Right atrium auricular region (tissue), 2 donors: ENCODE results near the gene SAG. TPM values are rescaled to one million over a fixed set of nuclear protein-coding genes. Genes with fewer than 3 reads are reported as not detected.

Source experiments
- DNase-seq: peaks from one replicate; pipeline ENCODE4 v3.0.0-alpha.2; 2019; ENCODE audit warnings: low spot score
- H3K27ac ChIP-seq, 2 donors: fragments of 200-600 bp; sonication (generic); 1 replicate in 1 of 2; 2 replicates in 1 of 2; pipeline ENCODE4 v1.5.1; 2016 to 2019
- H3K27me3 ChIP-seq, 2 donors: fragments of 200-600 bp; sonication (generic); one replicate each; pipeline versions ENCODE4 v1.5.1 to v1.6.0; 2017 to 2019
- H3K36me3 ChIP-seq: fragments of 200-600 bp; sonication (generic); one replicate; pipeline ENCODE4 v1.5.1; 2016
- H3K4me1 ChIP-seq, 2 donors: fragments of 200-600 bp; sonication (generic); one replicate each; pipeline versions ENCODE4 v1.5.1 to v1.6.0; 2017 to 2019
- H3K4me3 ChIP-seq, 2 donors: fragments of 200-600 bp; sonication (generic); 1 replicate in 1 of 2; 2 replicates in 1 of 2; pipeline ENCODE4 v1.5.1; 2017 to 2019; ENCODE audit warnings: mild to moderate bottlenecking in 1 of 2, moderate library complexity in 1 of 2
- H3K9me3 ChIP-seq, 2 donors: fragments of 200-600 bp; sonication (generic); one replicate each; pipeline ENCODE4 v1.5.1; 2019
- total RNA-seq, 2 donors: library from RNA; depleted of rRNA; stranded (reverse); fragments of >200 nt; gene quantifications; one replicate each; pipeline ENCODE4 v1.1.0, GENCODE V29; 2016
- TF ChIP-seq, protein P1 (sequence below), 2 donors: fragments of 200-600 bp; sonication (generic); IDR thresholded peaks; one replicate each; pipeline ENCODE4 v1.5.1; 2019; ENCODE audit warnings: antibody characterized with exemption in 2 of 2

Gene SAG
- total RNA-seq, 2 donors from 2014 or later: 2.9 TPM; not detected in 1

DNA sequence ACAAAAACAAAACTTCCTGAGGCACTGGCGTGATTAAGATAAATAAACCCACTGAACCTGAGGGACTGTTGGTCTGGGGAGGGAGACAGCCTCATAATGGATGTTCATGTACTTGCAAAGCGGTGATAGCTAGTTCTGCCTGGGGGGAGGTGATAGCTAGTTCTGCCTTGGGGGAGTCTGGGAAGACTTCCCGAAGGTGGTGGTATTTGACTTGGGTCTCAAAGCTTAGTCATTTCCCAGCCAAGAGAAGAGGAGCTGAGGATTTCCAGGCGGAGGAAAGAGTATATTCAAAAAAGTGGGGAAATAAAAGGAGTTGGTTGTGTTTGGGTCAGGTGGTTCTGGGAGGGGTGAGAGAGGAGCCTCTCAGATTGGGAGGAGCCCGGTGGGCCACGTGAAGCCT is 71.4 kb downstream of the SAG start:
- DNase-seq: no peak
- H3K27me3 ChIP-seq: no peaks in the 10 kb centered on the region
- H3K9me3 ChIP-seq: no peaks in the 10 kb centered on the region
- no peak overlapping the region for H3K4me3 ChIP-seq
- no peaks in the 10 kb centered on the region for H3K36me3 ChIP-seq
- H3K27ac ChIP-seq: no peak overlapping the region
- H3K4me1 ChIP-seq: no peaks in the 10 kb centered on the region
- TF ChIP-seq, protein P1, sequence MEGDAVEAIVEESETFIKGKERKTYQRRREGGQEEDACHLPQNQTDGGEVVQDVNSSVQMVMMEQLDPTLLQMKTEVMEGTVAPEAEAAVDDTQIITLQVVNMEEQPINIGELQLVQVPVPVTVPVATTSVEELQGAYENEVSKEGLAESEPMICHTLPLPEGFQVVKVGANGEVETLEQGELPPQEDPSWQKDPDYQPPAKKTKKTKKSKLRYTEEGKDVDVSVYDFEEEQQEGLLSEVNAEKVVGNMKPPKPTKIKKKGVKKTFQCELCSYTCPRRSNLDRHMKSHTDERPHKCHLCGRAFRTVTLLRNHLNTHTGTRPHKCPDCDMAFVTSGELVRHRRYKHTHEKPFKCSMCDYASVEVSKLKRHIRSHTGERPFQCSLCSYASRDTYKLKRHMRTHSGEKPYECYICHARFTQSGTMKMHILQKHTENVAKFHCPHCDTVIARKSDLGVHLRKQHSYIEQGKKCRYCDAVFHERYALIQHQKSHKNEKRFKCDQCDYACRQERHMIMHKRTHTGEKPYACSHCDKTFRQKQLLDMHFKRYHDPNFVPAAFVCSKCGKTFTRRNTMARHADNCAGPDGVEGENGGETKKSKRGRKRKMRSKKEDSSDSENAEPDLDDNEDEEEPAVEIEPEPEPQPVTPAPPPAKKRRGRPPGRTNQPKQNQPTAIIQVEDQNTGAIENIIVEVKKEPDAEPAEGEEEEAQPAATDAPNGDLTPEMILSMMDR (IDR thresholded peaks at IDR 0.05): no peak

DNA sequence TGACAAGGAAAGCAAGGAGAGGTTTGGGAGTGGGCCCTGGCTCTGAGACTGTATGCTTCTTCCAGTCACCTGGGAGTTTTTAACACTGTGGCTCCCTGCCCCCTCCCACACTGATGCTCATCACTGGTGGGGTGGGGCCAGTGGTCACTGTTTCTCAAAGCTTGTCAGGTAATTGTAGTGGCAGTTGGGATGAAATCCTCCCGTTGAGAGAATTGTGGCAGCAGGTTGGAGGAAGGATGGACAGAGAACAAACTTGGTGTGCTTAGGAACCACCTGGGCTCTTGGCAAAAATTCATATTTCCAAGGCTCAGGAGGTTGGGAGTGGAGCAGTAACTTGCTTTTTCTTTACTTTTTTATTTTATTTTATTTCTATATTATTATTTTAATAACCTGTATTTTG is 71.8 kb downstream of the SAG start:
- no peak for DNase-seq
- Histone ChIP-seq H3K27me3 (no peaks in the 10 kb centered on the region), H3K36me3 (no peaks in the 10 kb centered on the region), H3K4me3 (no peak overlapping the region), H3K27ac (no peak overlapping the region), H3K9me3 (no peaks in the 10 kb centered on the region), H3K4me1 (no peaks in the 10 kb centered on the region)
- TF ChIP-seq, protein P1 (IDR thresholded peaks at IDR 0.05): no peak

DNA sequence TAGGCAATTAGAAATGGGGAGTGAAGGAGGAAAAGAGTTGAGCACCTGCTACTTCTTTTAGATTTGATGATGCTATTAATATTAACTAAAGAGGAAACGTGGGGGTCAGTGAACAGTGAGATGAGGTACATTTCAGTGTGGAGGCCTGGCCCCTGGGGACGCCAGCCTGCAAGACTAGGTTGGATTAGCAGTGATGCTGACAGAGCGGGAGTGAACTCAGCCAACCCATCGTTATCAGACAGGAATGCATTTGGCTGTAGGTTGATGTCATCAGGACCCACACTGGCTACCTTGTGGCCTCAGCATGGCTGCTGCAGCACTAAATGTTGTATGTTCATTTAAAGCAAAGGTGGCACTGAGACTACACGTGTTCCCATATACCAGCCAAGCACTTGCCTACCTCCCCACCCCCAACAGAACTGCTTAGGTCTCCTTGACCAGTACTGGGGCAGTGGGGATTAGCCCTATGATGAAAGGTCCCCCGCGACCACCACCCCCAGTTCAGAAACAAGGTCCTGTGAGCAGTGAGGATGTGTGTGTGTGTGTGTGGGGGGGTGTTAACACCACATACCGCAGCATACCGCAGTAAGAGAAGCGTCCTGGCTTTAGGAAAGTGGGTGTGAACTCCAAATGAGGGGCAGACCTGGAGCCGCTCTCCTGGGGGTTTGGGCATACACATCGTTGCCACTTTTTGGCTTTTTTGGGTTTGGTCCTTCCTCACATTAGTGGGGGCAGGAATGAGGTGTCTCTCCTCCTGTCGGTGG is 72.7 kb downstream of the SAG start:
- H3K4me1 ChIP-seq: peaks cover 0 to 7% of the 10 kb centered on the region in 2 donors
- no peak overlapping the region for H3K27ac ChIP-seq
- no peak for DNase-seq
- no peak overlapping the region for H3K4me3 ChIP-seq
- H3K36me3 ChIP-seq: no peaks in the 10 kb centered on the region
- no peaks in the 10 kb centered on the region for H3K9me3 ChIP-seq
- TF ChIP-seq, protein P1 (IDR thresholded peaks at IDR 0.05): no peak
- no peaks in the 10 kb centered on the region for H3K27me3 ChIP-seq

DNA sequence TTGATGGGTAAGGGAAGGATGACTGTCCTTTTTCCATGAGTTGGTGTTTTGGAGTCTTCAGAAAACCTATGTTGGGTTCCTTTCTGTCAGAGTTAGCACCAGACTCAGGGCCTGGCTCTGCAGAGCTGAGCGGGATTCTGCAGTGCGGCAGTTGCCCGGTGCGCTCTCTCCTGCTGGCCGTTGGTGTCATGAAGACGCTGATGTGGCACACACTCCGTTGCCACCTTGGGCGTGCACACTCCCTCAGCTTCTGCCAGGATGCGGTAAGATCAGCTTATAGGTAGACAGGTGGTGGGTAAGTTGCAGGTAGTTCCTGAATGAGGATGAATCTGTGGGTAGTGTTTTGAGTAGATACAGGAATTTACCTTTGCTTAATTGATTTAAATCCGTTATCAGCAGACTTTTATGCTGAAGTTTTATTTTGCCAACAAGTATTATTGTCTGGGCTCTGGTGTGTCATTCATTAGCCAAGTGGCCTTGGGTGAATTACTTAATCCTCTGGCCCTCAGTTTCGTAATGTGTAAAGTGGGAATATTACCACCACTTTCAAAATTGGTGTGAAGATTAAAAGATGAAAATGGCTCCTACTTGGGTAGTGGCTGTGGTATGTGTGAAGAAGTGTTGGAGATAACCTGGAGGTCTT is 73.5 kb downstream of the SAG start:
- DNase-seq: no peak
- Histone ChIP-seq H3K4me1 (peaks cover 0 to 15% of the 10 kb centered on the region in 2 donors), H3K27me3 (no peaks in the 10 kb centered on the region)

DNA sequence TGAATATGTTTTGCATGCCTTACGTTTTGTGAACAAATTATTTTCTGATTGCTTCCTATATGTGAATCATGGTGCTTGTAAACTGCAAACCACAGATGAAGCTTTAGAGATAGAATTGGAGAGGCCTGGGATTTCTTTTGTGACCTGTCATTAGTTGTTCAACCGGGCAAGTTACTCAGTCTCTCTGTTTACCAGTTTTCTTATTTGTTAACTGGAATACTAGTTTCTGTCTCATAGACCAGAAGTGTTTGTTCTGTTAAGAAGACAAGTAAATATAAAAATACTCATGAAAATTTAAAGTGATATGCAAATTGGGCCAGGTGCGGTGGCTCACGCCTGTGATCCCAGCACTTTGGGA is 74.0 kb downstream of the SAG start:
- H3K36me3 ChIP-seq: no peaks in the 10 kb centered on the region
- no peak overlapping the region for H3K4me3 ChIP-seq
- no peaks in the 10 kb centered on the region for H3K27me3 ChIP-seq
- no peak overlapping the region for H3K27ac ChIP-seq
- TF ChIP-seq, protein P1 (IDR thresholded peaks at IDR 0.05): no peak
- H3K4me1 ChIP-seq: peaks cover 0 to 20% of the 10 kb centered on the region in 2 donors
- DNase-seq: no peak
- no peaks in the 10 kb centered on the region for H3K9me3 ChIP-seq

More for the DNA sequence above, 73.5 kb downstream of the SAG start:
- H3K36me3 ChIP-seq: no peaks in the 10 kb centered on the region
- H3K9me3 ChIP-seq: no peaks in the 10 kb centered on the region
- H3K4me3 ChIP-seq: no peak overlapping the region
- H3K27ac ChIP-seq: no peak overlapping the region
- TF ChIP-seq, protein P1 (IDR thresholded peaks at IDR 0.05): no peak
